ENCODE measurements around the gene ZDHHC7.

GRCh38 chr16:85026703-85027102 is 15.4 kb upstream of the ZDHHC7 start:
- TF ChIP-seq CTCF (IDR thresholded peaks at IDR 0.05) (no peak), POLR2AphosphoS5 (IDR thresholded peaks at IDR 0.05; ENCODE audit: insufficient read depth in 1 of 2, low read depth in 1 of 2) (no peak)

Measured in vagina (tissue), 2 donors.